Activated T-cell treated with anti-CD3 and anti-CD28 coated beads for 24 hours (primary cell): ENCODE results near the gene HSPH1.

Experiments
- DNase-seq: peaks from one replicate; pipeline ENCODE4 v3.0.0-alpha.2; 2020; ENCODE audit warnings: low read depth

The HSPH1 gene

DNA sequence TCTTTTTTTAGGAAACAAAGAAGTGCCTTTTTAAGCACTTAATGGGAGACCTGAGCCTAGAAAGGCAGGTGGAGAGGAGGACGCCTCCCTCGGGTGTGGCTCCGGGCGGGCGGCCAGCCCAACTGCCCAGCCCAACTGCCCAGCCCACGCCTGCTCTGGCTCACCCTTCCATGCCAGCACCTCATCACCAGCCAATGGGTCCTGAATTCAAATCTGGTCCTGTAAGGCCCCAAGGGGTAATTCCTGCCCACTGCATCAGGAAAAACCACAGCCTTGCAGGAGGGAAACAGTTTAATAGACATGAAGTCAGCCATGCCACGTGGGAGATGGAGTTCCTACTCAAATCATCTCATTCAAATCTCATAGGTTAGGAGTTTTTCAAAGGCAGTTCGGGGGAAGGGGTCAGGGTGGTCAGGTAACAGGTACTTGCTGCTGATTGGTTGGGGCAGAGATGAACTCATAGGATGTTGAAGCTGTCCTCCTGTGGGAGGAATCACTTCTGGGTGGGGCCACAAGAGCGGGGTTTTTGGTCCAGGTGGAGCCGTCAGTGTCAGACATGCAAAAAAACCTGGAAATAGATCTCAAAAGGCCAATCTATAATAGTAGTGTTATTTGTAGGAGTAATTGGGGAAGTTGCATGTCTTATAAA is 64.9 kb downstream of the HSPH1 start:
- no peak for DNase-seq

GRCh38 chr13:31094331-31095015 is 67.2 kb downstream of the HSPH1 start:
- DNase-seq, result no peak

- no peak for DNase-seq
Measured at GRCh38 chr13:31093145-31093885, 68.4 kb downstream of the HSPH1 start.

GRCh38 chr13:31092646-31093045 is 69.1 kb downstream of the HSPH1 start:
- DNase-seq, result no peak

DNA sequence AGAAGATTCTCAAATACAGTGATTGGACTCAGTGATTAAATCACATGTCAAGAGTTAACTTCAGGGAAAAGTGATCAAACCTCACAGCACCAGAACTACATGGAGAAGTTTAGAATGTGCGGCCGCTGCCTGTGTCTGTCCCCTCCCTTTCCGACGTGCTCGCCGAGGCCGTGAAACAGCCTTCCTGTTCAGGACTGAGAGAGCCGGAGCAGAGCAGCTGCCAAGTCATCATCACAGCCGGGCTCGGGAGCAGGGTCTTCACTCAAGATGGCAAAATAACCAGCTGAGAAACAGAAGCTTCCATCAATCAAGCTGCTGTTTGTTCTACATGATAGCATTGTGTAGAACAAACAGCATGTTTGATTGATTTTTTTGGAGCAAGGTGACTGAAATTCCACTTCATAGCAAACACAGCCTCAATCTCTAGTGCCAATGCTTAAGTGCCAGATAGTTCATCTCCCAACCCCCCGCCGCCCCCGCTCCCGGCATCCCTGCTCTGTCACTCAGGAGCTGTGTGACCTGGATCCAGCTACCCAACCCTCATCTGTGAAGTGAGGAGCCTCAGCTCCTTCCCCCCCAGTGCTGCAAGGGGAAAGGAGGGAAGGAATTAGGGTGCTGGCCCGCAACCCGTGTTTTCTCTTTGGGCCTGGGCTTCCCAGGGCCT is 70.6 kb downstream of the HSPH1 start:
- no peak for DNase-seq

GRCh38 chr13:31090096-31090495 is 71.6 kb downstream of the HSPH1 start:
- no peak for DNase-seq

DNA sequence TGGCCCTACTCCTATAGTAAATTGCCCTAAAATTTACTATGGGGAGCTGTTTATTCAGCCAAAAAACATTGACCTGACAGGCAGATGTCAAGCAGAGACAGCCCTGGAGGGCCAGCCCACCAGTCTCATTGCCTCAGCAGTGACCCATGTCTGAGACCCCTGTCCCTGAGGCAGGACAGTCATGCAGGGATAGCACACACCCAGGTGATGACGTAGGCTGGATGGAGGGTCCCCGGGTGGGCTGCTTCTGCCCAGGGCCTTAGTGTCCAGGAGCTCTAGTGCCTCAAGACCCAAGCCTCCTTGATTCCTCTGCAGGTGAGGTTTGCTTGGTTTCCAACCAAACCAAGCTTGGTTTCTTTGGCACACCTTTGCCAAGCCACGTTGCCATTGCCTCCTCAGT is 72.1 kb downstream of the HSPH1 start:
- DNase-seq, result no peak

DNA sequence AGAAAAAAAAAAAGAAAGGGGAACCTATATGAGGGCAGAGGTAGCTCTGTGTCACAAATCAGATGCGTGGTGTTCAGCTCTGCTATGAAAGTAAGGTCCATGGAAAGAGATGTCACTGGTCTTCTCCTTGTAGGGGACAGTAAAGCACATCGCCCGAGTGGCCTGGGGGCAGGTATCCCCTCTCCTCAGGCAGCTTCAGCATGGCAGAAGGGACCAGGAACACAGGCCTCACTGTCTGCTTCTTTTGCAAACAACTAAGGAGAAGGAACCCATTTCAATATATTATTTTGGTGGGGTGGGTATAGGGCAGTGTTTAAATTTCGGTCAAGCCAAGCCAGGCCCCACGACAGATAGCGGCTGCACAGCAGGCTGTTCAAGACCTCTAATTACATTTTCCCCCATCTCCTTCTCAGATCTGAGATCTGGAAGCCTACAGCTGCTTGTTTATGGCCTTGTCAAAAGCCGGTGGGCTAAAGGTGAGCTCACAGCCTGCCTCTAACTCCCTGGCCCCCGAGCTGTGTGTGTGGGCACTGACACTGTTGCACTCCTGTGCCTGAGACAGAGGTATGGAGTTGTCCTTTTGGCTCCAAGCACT is 72.8 kb downstream of the HSPH1 start:
- DNase-seq, result no peak
